Endothelial cell of umbilical vein (primary cell): Measurements from ENCODE around the gene EFCAB9. TPM values are rescaled to one million over a fixed set of nuclear protein-coding genes. Genes with fewer than 3 reads are reported as not detected.

Experiments
- BruUV-seq: library from RNA; stranded (reverse); fragments of 400-500 nt; replicated peaks from 2 replicates; lab custom pipeline; 2021; lab: Mats Ljungman, UMichigan
- CTCF ChIA-PET: fragments of 300-600, 350-600 bp; sonication (Branson Sonifier 250); formaldehyde crosslinking; loops from one replicate; lab custom pipeline; 2021; ENCODE audit warnings: antibody characterized with exemption, inconsistent platforms; lab: Charles Lee
- POLR2A ChIA-PET: fragments of 300-600, 350-600 bp; sonication (Branson Sonifier 250); formaldehyde crosslinking; loops from one replicate; lab custom pipeline; 2021; ENCODE audit warnings: antibody characterized with exemption, inconsistent platforms; lab: Charles Lee
- DNase-seq: peaks from one replicate; pipeline ENCODE4 v3.0.0-alpha.2; 2011; ENCODE audit warnings: low read depth, low spot score
- FAIRE-seq: peaks from 2 replicates; lab custom pipeline; 2011; peaks lifted over from hg19 to GRCh38; lab: Jason Lieb, UNC
- H2AFZ ChIP-seq: 2 replicates; pipeline ENCODE4 v1.6.0; 2012; ENCODE audit warnings: low read depth, low read length, control low read depth, inconsistent platforms
- H3K27ac ChIP-seq: 2 replicates; pipeline ENCODE4 v1.5.1; 2011; ENCODE audit warnings: low read depth, mild to moderate bottlenecking, control low read depth, low read length, moderate library complexity; ENCODE audit not compliant: insufficient read depth
- H3K27me3 ChIP-seq, 2 experiments: 2 replicates each; pipeline versions ENCODE4 v1.6.0 to v1.6.1; 2011; ENCODE audit warnings: low read length in 2 of 2, mixed read lengths in 1 of 2; ENCODE audit not compliant: control insufficient read depth in 2 of 2, insufficient read depth in 2 of 2
- H3K36me3 ChIP-seq, 2 experiments: 2 replicates in 1 of 2; 3 replicates in 1 of 2; pipeline ENCODE4 v1.5.1; 2011; ENCODE audit warnings: low read length in 2 of 2, mild to moderate bottlenecking in 1 of 2, moderate library complexity in 1 of 2; ENCODE audit not compliant: control insufficient read depth in 2 of 2, insufficient read depth in 2 of 2; ENCODE audit errors: extremely low read depth in 1 of 2
- H3K4me1 ChIP-seq: 3 replicates; pipeline ENCODE4 v1.5.1; 2011; ENCODE audit warnings: mild to moderate bottlenecking, low read length; ENCODE audit not compliant: control insufficient read depth, insufficient read depth; ENCODE audit errors: extremely low read depth
- H3K4me2 ChIP-seq: 2 replicates; pipeline ENCODE4 v1.6.1; 2011; ENCODE audit warnings: low read length, control low read depth, mixed read lengths; ENCODE audit not compliant: insufficient read depth
- H3K4me3 ChIP-seq, 3 experiments: fragments of 200-600 bp in 1 of 3; sonication (generic), shearing (Covaris generic) in 1 of 3; replicated peaks in 1 of 3; 2 replicates each; pipeline ENCODE4 v1.5.1; 2011 to 2016; ENCODE audit warnings: control low read depth in 3 of 3, low read length in 3 of 3, mild to moderate bottlenecking in 2 of 3, inconsistent platforms in 1 of 3, low read depth in 1 of 3, moderate library complexity in 1 of 3; ENCODE audit not compliant: insufficient read depth in 1 of 3
- H3K79me2 ChIP-seq: 2 replicates; pipeline ENCODE4 v1.6.0; 2012; ENCODE audit warnings: low read length, inconsistent platforms; ENCODE audit not compliant: control insufficient read depth, insufficient read depth
- H3K9ac ChIP-seq: replicated peaks from 2 replicates; pipeline ENCODE3; 2011; ENCODE audit warnings: low read length, control low read depth; ENCODE audit not compliant: insufficient read depth; ENCODE audit errors: extremely low read depth
- H3K9me1 ChIP-seq: replicated peaks from 3 replicates; pipeline ENCODE4 v1.6.0; 2011; ENCODE audit warnings: mild to moderate bottlenecking, low read length; ENCODE audit not compliant: control insufficient read depth, insufficient read depth; ENCODE audit errors: extremely low read depth
- H3K9me3 ChIP-seq: replicated peaks from 2 replicates; pipeline ENCODE4 v1.5.1; 2012; ENCODE audit warnings: low read length, inconsistent platforms; ENCODE audit not compliant: control insufficient read depth, insufficient read depth
- H4K20me1 ChIP-seq: replicated peaks from 2 replicates; pipeline ENCODE3; 2011; ENCODE audit warnings: mild to moderate bottlenecking, low read length; ENCODE audit not compliant: control insufficient read depth, insufficient read depth; ENCODE audit errors: extremely low read depth
- CTCF ChIP-seq, 2 donors: IDR thresholded peaks; 1 replicate in 1 of 2; 2 replicates in 1 of 2; pipeline ENCODE4 v1.5.1; 2011; ENCODE audit warnings: low read length in 2 of 2, mild to moderate bottlenecking in 2 of 2, moderate library complexity in 2 of 2, control low read depth in 1 of 2, inconsistent platforms in 1 of 2, low read depth in 1 of 2; ENCODE audit not compliant: insufficient read depth in 1 of 2; ENCODE audit errors: extremely low read depth in 1 of 2
- EZH2 ChIP-seq: IDR thresholded peaks from 2 replicates; pipeline ENCODE4 v1.6.1; 2012; ENCODE audit warnings: borderline replicate concordance, low read depth, mild to moderate bottlenecking, moderate library complexity, low read length, inconsistent platforms; ENCODE audit not compliant: severe bottlenecking
- FOS ChIP-seq: IDR thresholded peaks from 2 replicates; pipeline ENCODE4 v1.6.1; 2011; ENCODE audit warnings: mild to moderate bottlenecking, low read length, moderate library complexity, borderline replicate concordance; ENCODE audit not compliant: insufficient read depth
- GATA2 ChIP-seq: IDR thresholded peaks from 2 replicates; pipeline ENCODE4 v1.7.0; 2011; ENCODE audit warnings: low read depth, mild to moderate bottlenecking, moderate library complexity, mixed read lengths, low read length; ENCODE audit not compliant: insufficient read length, insufficient read depth
- JUN ChIP-seq: IDR thresholded peaks from 2 replicates; pipeline ENCODE4 v1.6.1; 2011; ENCODE audit warnings: borderline replicate concordance, low read depth; ENCODE audit not compliant: insufficient read length, insufficient read depth
- MAX ChIP-seq: IDR thresholded peaks from 2 replicates; pipeline ENCODE4 v1.6.1; 2011; ENCODE audit not compliant: insufficient read depth, insufficient read length
- MYC ChIP-seq: IDR thresholded peaks from one replicate; pipeline ENCODE4 v1.6.1; 2011; ENCODE audit warnings: mild to moderate bottlenecking, low read depth, low read length
- POLR2A ChIP-seq: IDR thresholded peaks from 2 replicates; pipeline ENCODE4 v1.6.1; 2012; ENCODE audit warnings: low read depth, mild to moderate bottlenecking, control low read depth, low read length
- POLR2AphosphoS5 ChIP-seq: IDR thresholded peaks from 2 replicates; pipeline ENCODE4 v1.6.1; 2012; ENCODE audit warnings: low read depth, mild to moderate bottlenecking, control low read depth, low read length, moderate library complexity; ENCODE audit not compliant: insufficient read depth
- dilution Hi-C: fragments of 300-500 bp; cut with MboI; formaldehyde crosslinking; loops from one replicate; pipeline ENCODE4 v1.15.0; 2019; ENCODE audit warnings: low sequenced_read_pairs; ENCODE audit not compliant: extremely low pct_ligation_motif_present
- intact Hi-C: fragments of 100-400 bp; cut with micrococcal nuclease; formaldehyde crosslinking; loops from one replicate; pipeline ENCODE4 v1.10.0; 2022
- polyA plus RNA-seq, 4 experiments: library from polyadenylated mRNA; depleted of rRNA in 3 of 4; stranded (reverse) in 3 of 4; unstranded in 1 of 4; fragments of >200 nt; gene quantifications; 2 replicates each; pipeline versions ENCODE4 v1.2.1 to v1.2.3, GENCODE V29; 2011 to 2012; ENCODE audit warnings: missing spikeins in 1 of 4
- total RNA-seq: library from RNA; stranded (reverse); gene quantifications from 2 replicates; pipeline ENCODE4 v1.2.3, GENCODE V29; 2021

The EFCAB9 gene
- total and polyA plus RNA-seq, 2 donors (not counting 3 experiments of a cell fraction or from before 2014, with no cell fraction given): not detected

- no peaks in the 10 kb centered on the region for H3K27me3 ChIP-seq
- peaks cover 0 to 2% of the 10 kb centered on the region in 2 experiments for H3K36me3 ChIP-seq
- no peaks in the 10 kb centered on the region for H4K20me1 ChIP-seq
- TF ChIP-seq MAX (no peak), POLR2A (no peak), GATA2 (no peak), JUN (no peak), MYC (no peak)
- intact Hi-C loops (no loop called here), dilution Hi-C loops (no loop called here)
- no peak overlapping the region for H3K9ac ChIP-seq
- BruUV-seq: no TSS peak
- H3K4me2 ChIP-seq: no peak overlapping the region
- H3K4me3 ChIP-seq: no peak overlapping the region
- H3K4me1 ChIP-seq: peaks cover 15% of the 10 kb centered on the region
- no peaks in the 10 kb centered on the region for H3K79me2 ChIP-seq
- ChIA-PET POLR2A (no interaction called here), CTCF (interaction anchor here (1.1 to 1.6 kb wide), 2 partner anchors 14 to 30 kb away, joined by 4 to 6 read pairs; partner anchors contain the start of gene STK10)
- DNase-seq (no peak), FAIRE-seq (no peak)
- no peak overlapping the region for H3K27ac ChIP-seq
- no peak overlapping the region for H2AFZ ChIP-seq
- H3K9me1 ChIP-seq: no peaks in the 10 kb centered on the region
- H3K9me3 ChIP-seq: no peaks in the 10 kb centered on the region
Measured at GRCh38 chr5:172159016-172159415, 35.0 kb upstream of the EFCAB9 start.

- Histone ChIP-seq H4K20me1 (no peaks in the 10 kb centered on the region), H3K9ac (no peak overlapping the region), H2AFZ (no peak overlapping the region), H3K4me1 (peaks cover 15% of the 10 kb centered on the region), H3K27ac (no peak overlapping the region), H3K4me2 (no peak overlapping the region), H3K27me3 (no peaks in the 10 kb centered on the region), H3K9me1 (no peaks in the 10 kb centered on the region), H3K4me3 (no peak overlapping the region), H3K36me3 (no peaks in the 10 kb centered on the region), H3K79me2 (no peaks in the 10 kb centered on the region), H3K9me3 (no peaks in the 10 kb centered on the region)
- no peak for DNase-seq
- dilution Hi-C loops: no loop called here
- CTCF ChIA-PET: no interaction called here
- POLR2A ChIA-PET: no interaction called here
- intact Hi-C loops: no loop called here
- no TSS peak for BruUV-seq
- no peak for TF ChIP-seq EZH2
- TF ChIP-seq JUN: no peak
- TF ChIP-seq POLR2A: no peak
- TF ChIP-seq CTCF (IDR thresholded peaks at IDR 0.05; ENCODE audit: extremely low read depth in 1 of 2, insufficient read depth in 1 of 2, low read depth in 1 of 2, low read length in 2 of 2): no peak
- TF ChIP-seq GATA2: no peak
- TF ChIP-seq MYC: no peak
- TF ChIP-seq MAX: no peak
- no peak for TF ChIP-seq FOS
- TF ChIP-seq POLR2AphosphoS5: no peak
- no peak for FAIRE-seq
Measured at GRCh38 chr5:172160506-172160905, 33.5 kb upstream of the EFCAB9 start.
